PC-9 (cell line): ENCODE measurements around the gene NOX5. TPM values are rescaled to one million over a fixed set of nuclear protein-coding genes. Genes with fewer than 3 reads are reported as not detected.
A peak's percentile ranks its signal among the peaks of the same experiment; 100 is the strongest.

ENCODE experiments used
- Bru-seq: library from RNA; stranded (reverse); fragments of 400-500 nt; gene quantifications from one replicate; lab custom pipeline; 2021; lab: Mats Ljungman, UMichigan
- BruChase-seq, 2 experiments: library from RNA; stranded (reverse); fragments of 400-500 nt; gene quantifications; one replicate each; lab custom pipeline; 2021; lab: Mats Ljungman, UMichigan
- BruUV-seq: library from RNA; stranded (reverse); fragments of 400-500 nt; replicated peaks from 2 replicates; lab custom pipeline; 2021; lab: Mats Ljungman, UMichigan
- CTCF ChIA-PET: fragments of 300-600 bp; sonication (Branson Sonifier 250); formaldehyde crosslinking; loops from one replicate; lab custom pipeline; 2022; ENCODE audit warnings: antibody characterized with exemption; lab: Charles Lee
- POLR2A ChIA-PET: fragments of 300-600 bp; sonication (Branson Sonifier 250); formaldehyde crosslinking; loops from one replicate; lab custom pipeline; 2022; ENCODE audit warnings: antibody characterized with exemption; ENCODE audit not compliant: unreplicated experiment; lab: Charles Lee
- DNase-seq, 2 experiments: peaks; one replicate each; pipeline versions ENCODE4 v3.0.0 to v3.0.0-alpha.2; 2015 to 2022; ENCODE audit warnings: mixed read lengths in 1 of 2
- H2AFZ ChIP-seq: fragments of 200-600 bp; sonication (generic); 2 replicates; pipeline ENCODE4 v1.8.1; 2017; ENCODE audit warnings: antibody characterized with exemption
- H3F3A ChIP-seq: fragments of 200-600 bp; sonication (generic); 2 replicates; pipeline ENCODE4 v1.8.1; 2017; ENCODE audit warnings: antibody characterized with exemption, mild to moderate bottlenecking, low read depth; ENCODE audit not compliant: insufficient read depth
- H3K27ac ChIP-seq: fragments of 200-600 bp; sonication (generic); 2 replicates; pipeline ENCODE4 v1.6.1; 2016; ENCODE audit warnings: mixed run types
- H3K27me3 ChIP-seq: fragments of 200-600 bp; sonication (generic); 2 replicates; pipeline ENCODE4 v1.6.1; 2016; ENCODE audit warnings: low read depth, mixed run types; ENCODE audit not compliant: insufficient read depth
- H3K36me3 ChIP-seq: fragments of 200-600 bp; sonication (generic); 2 replicates; pipeline ENCODE4 v1.6.1; 2016; ENCODE audit warnings: low read depth, mixed run types
- H3K4me1 ChIP-seq: fragments of 200-600 bp; sonication (generic); replicated peaks from 2 replicates; pipeline ENCODE4 v1.6.1; 2016; ENCODE audit warnings: mixed run types; ENCODE audit not compliant: insufficient read depth
- H3K4me2 ChIP-seq: fragments of 200-600 bp; sonication (generic); 2 replicates; pipeline ENCODE4 v1.6.1; 2017; ENCODE audit warnings: mixed run types
- H3K4me3 ChIP-seq: fragments of 200-600 bp; sonication (generic); 2 replicates; pipeline ENCODE4 v1.6.1; 2016; ENCODE audit warnings: mixed run types
- H3K79me2 ChIP-seq: fragments of 200-600 bp; sonication (generic); 2 replicates; pipeline ENCODE4 v1.6.1; 2017; ENCODE audit warnings: low read depth, mixed run types
- H3K9me2 ChIP-seq: fragments of 200-600 bp; sonication (generic); 2 replicates; pipeline ENCODE4 v1.8.1; 2017; ENCODE audit warnings: mild to moderate bottlenecking; ENCODE audit not compliant: insufficient read depth
- H3K9me3 ChIP-seq: fragments of 200-600 bp; sonication (generic); 2 replicates; pipeline ENCODE4 v1.8.1; 2016; ENCODE audit warnings: low read depth; ENCODE audit not compliant: insufficient read depth
- H4K20me1 ChIP-seq: fragments of 200-600 bp; sonication (generic); 2 replicates; pipeline ENCODE4 v1.8.1; 2017; ENCODE audit not compliant: insufficient read depth
- CTCF ChIP-seq: fragments of 200-600 bp; sonication (generic); conservative IDR thresholded peaks from 2 replicates; pipeline ENCODE4 v1.6.1; 2017; ENCODE audit warnings: mixed run types, antibody characterized with exemption, mild to moderate bottlenecking, moderate library complexity
- EZH2 ChIP-seq: fragments of 200-600 bp; sonication (generic); IDR thresholded peaks from 2 replicates; pipeline ENCODE4 v1.8.0; 2017; ENCODE audit warnings: antibody characterized with exemption, low read depth
- intact Hi-C: fragments of 100-400 bp; cut with micrococcal nuclease; formaldehyde crosslinking; loops from one replicate; pipeline ENCODE4 v1.10.0; 2022; ENCODE audit not compliant: unreplicated experiment
- long read RNA-seq: library from polyadenylated mRNA; stranded (forward); transcript quantifications from one replicate; pipeline ENCODE4 v2.0.0, GENCODE V29; 2022
- total RNA-seq: library from RNA; stranded (reverse); gene quantifications from 2 replicates; pipeline ENCODE4 v1.2.3, GENCODE V29; 2021

NOX5 gene
- total RNA-seq (0.85 and 1.5 TPM in 2 replicates), Bru-seq, nascent RNA (percentile 27 among the genes with signal in this experiment), BruChase-seq, experiment 1, labeled RNA remaining after a 2-hour chase (percentile 20 among the genes with signal in this experiment), BruChase-seq, experiment 2, labeled RNA remaining after a 6-hour chase (percentile 23 among the genes with signal in this experiment)
- long read RNA-seq, partial matches to known transcripts, result 1 of 2 reads
- long read RNA-seq, other reads (novel, unspliced or antisense), result 1 of 2 reads

- no peak within 1 kb of the TSS for H3K4me3 ChIP-seq
- no peaks in the 10 kb centered on the region for H3F3A ChIP-seq
- H2AFZ ChIP-seq, result no peak within 1 kb of the TSS
- intact Hi-C loops, result no loop called here
- peak in 1 of 2 experiments; percentile 43 for DNase-seq
- H3K9me2 ChIP-seq, result no peaks in the 10 kb centered on the region
- H3K36me3 ChIP-seq, result no peaks in the 10 kb centered on the region
- no TSS peak for BruUV-seq
- no peaks in the 10 kb centered on the region for H3K9me3 ChIP-seq
- H4K20me1 ChIP-seq, result no peaks in the 10 kb centered on the region
- H3K27ac ChIP-seq, result no peak within 1 kb of the TSS
- no peak for TF ChIP-seq EZH2
- H3K4me2 ChIP-seq, result no peak within 1 kb of the TSS
- H3K4me1 ChIP-seq, result no peaks in the 10 kb centered on the region
- POLR2A ChIA-PET, result no interaction called here
- H3K27me3 ChIP-seq, result no peaks in the 10 kb centered on the region
- CTCF ChIA-PET, result interaction anchor here (0.6 to 0.9 kb wide), 2 partner anchors 17 to 402 kb away, joined by 3 to 4 read pairs; no protein-coding TSS in a partner anchor
- no peaks in the 10 kb centered on the region for H3K79me2 ChIP-seq
Measured at GRCh38 chr15:69014454-69014853, at the start of gene NOX5. Gene NOX5 (plus strand): TSS chr15:69014695. CDS start chr15:69014736, 41 bp downstream.

GRCh38 chr15:68966996-68967395 lies 47.5 kb upstream of the NOX5 start:
- TF ChIP-seq CTCF (no peak), EZH2 (no peak)
- H3F3A ChIP-seq, result no peaks in the 10 kb centered on the region
- no peak for DNase-seq
- H3K4me3 ChIP-seq, result no peak overlapping the region
- no peak overlapping the region for H2AFZ ChIP-seq
- no peaks in the 10 kb centered on the region for H4K20me1 ChIP-seq
- CTCF ChIA-PET, result no interaction called here
- no peaks in the 10 kb centered on the region for H3K27me3 ChIP-seq
- POLR2A ChIA-PET, result no interaction called here
- no peaks in the 10 kb centered on the region for H3K79me2 ChIP-seq
- H3K27ac ChIP-seq, result no peak overlapping the region
- no peaks in the 10 kb centered on the region for H3K36me3 ChIP-seq
- intact Hi-C loops, result no loop called here
- H3K9me3 ChIP-seq, result peaks cover 4% of the 10 kb centered on the region; the same call in 1 of the 2 replicates
- H3K4me2 ChIP-seq, result no peak overlapping the region
- H3K9me2 ChIP-seq, result no peaks in the 10 kb centered on the region
- H3K4me1 ChIP-seq, result no peaks in the 10 kb centered on the region
- no TSS peak for BruUV-seq

- Histone ChIP-seq H3K36me3 (no peaks in the 10 kb centered on the region), H3F3A (no peaks in the 10 kb centered on the region), H3K27me3 (no peaks in the 10 kb centered on the region), H3K4me3 (no peak overlapping the region), H3K9me2 (no peaks in the 10 kb centered on the region), H3K4me2 (no peak overlapping the region), H3K27ac (no peak overlapping the region), H3K4me1 (no peaks in the 10 kb centered on the region), H4K20me1 (no peaks in the 10 kb centered on the region), H3K9me3 (peaks cover 4% of the 10 kb centered on the region; the same call in 1 of the 2 replicates), H2AFZ (no peak overlapping the region), H3K79me2 (no peaks in the 10 kb centered on the region)
- no peak for DNase-seq
- TF ChIP-seq EZH2, result no peak
- no peak for TF ChIP-seq CTCF
- POLR2A ChIA-PET, result interaction anchor here (0.7 kb wide), 1 partner anchor 59 kb away, joined by 5 read pairs; no protein-coding TSS in a partner anchor
- CTCF ChIA-PET, result no interaction called here
- intact Hi-C loops, result no loop called here
- BruUV-seq, result no TSS peak
Measured at GRCh38 chr15:68967948-68968347, 46.5 kb upstream of the NOX5 start.
